ENCODE measurements around the gene FNDC3A.
"Not testable (repeated sequence)": the region's sequence is repeated elsewhere in the genome, so short reads cannot be mapped to it uniquely, and the experiment has no call there.

Gene FNDC3A

GRCh38 chr13:49100637-49101570, 125.2 kb downstream of the FNDC3A start:
- Histone ChIP-seq H3K36me3 (ENCODE audit: control insufficient read depth in 5 of 5, insufficient read depth in 5 of 5, low read length in 5 of 5) (no peaks in the 10 kb centered on the region), H3K27me3 (ENCODE audit: control insufficient read depth in 5 of 5, insufficient read depth in 4 of 5, low read length in 5 of 5) (no peaks in the 10 kb centered on the region), H3K9me3 (ENCODE audit: control insufficient read depth in 5 of 5, low read length in 5 of 5) (no peaks in the 10 kb centered on the region), H3K9ac (ENCODE audit: low read length in 5 of 5) (no peak overlapping the region), H3K4me1 (ENCODE audit: control insufficient read depth in 5 of 5, insufficient read depth in 5 of 5, low read length in 5 of 5) (peaks cover 0 to 23% (median 0%) of the 10 kb centered on the region in 5 donors), H3K27ac (ENCODE audit: low read depth, low read length) (no peak overlapping the region), H3K4me3 (ENCODE audit: low read depth in 1 of 5, low read length in 5 of 5) (no peak overlapping the region)

DNA sequence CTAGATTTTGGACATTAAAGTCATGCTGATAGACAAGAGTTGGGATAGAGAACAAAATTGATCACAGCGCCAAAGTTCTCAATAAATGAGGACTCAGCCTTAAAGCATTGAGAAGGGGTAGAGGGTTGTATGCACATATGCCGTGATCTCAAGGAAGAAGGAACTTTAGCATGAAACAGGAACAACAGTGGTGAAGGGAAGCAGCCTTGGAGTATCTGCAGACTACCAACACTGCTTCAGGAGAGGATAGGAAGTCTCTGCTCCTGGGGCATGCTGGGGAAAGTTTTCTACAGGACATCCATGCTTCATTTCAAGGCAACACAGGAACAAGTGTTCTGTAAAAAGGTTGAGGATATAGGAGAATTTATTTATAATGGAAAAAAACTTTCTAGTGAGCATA, 132.5 kb downstream of the FNDC3A start:
- H3K9me3 ChIP-seq (ENCODE audit: control insufficient read depth in 5 of 5, low read length in 5 of 5): no peaks in the 10 kb centered on the region
- H3K27ac ChIP-seq (ENCODE audit: low read depth, low read length): no peak overlapping the region
- no peak overlapping the region for H3K9ac ChIP-seq (ENCODE audit: low read length in 5 of 5)
- no peaks in the 10 kb centered on the region for H3K36me3 ChIP-seq (ENCODE audit: control insufficient read depth in 5 of 5, insufficient read depth in 5 of 5, low read length in 5 of 5)
- H3K4me3 ChIP-seq (ENCODE audit: low read depth in 1 of 5, low read length in 5 of 5): no peak overlapping the region
- H3K27me3 ChIP-seq (ENCODE audit: control insufficient read depth in 5 of 5, insufficient read depth in 4 of 5, low read length in 5 of 5): no peaks in the 10 kb centered on the region
- H3K4me1 ChIP-seq (ENCODE audit: control insufficient read depth in 5 of 5, insufficient read depth in 5 of 5, low read length in 5 of 5): peaks cover 0 to 29% (median 19%) of the 10 kb centered on the region in 5 donors

GRCh38 chr13:49110122-49110912, 134.6 kb downstream of the FNDC3A start:
- Histone ChIP-seq H3K9ac (ENCODE audit: low read length in 5 of 5) (peak overlapping the region; percentile 71 to 86 (median 81)), H3K27me3 (ENCODE audit: control insufficient read depth in 5 of 5, insufficient read depth in 4 of 5, low read length in 5 of 5) (no peaks in the 10 kb centered on the region), H3K27ac (ENCODE audit: low read depth, low read length) (peak overlapping the region; percentile 71), H3K36me3 (ENCODE audit: control insufficient read depth in 5 of 5, insufficient read depth in 5 of 5, low read length in 5 of 5) (peaks cover under 1 to 3% (median 3%) of the 10 kb centered on the region in 5 donors), H3K4me3 (ENCODE audit: low read depth in 1 of 5, low read length in 5 of 5) (peak overlapping the region; percentile 77 to 98 (median 80)), H3K9me3 (ENCODE audit: control insufficient read depth in 5 of 5, low read length in 5 of 5) (no peaks in the 10 kb centered on the region), H3K4me1 (ENCODE audit: control insufficient read depth in 5 of 5, insufficient read depth in 5 of 5, low read length in 5 of 5) (peaks cover 0 to 33% (median 22%) of the 10 kb centered on the region in 5 donors)

- Histone ChIP-seq H3K36me3 (ENCODE audit: control insufficient read depth in 5 of 5, insufficient read depth in 5 of 5, low read length in 5 of 5) (peaks cover 6 to 9% (median 8%) of the 10 kb centered on the region in 5 donors), H3K27me3 (ENCODE audit: control insufficient read depth in 5 of 5, insufficient read depth in 4 of 5, low read length in 5 of 5) (no peaks in the 10 kb centered on the region), H3K9me3 (ENCODE audit: control insufficient read depth in 5 of 5, low read length in 5 of 5) (no peaks in the 10 kb centered on the region), H3K27ac (ENCODE audit: low read depth, low read length) (no peak overlapping the region), H3K4me1 (ENCODE audit: control insufficient read depth in 5 of 5, insufficient read depth in 5 of 5, low read length in 5 of 5) (peaks cover 0 to 33% (median 22%) of the 10 kb centered on the region in 5 donors), H3K9ac (ENCODE audit: low read length in 5 of 5) (peak overlapping the region; percentile 71 to 86 (median 81)), H3K4me3 (ENCODE audit: low read depth in 1 of 5, low read length in 5 of 5) (peak overlapping the region; percentile 77 to 98 (median 80))
Observed at GRCh38 chr13:49110913-49111170, 135.1 kb downstream of the FNDC3A start.

- Histone ChIP-seq H3K9ac (ENCODE audit: low read length in 5 of 5) (no peak overlapping the region), H3K36me3 (ENCODE audit: control insufficient read depth in 5 of 5, insufficient read depth in 5 of 5, low read length in 5 of 5) (peaks cover 12 to 22% (median 19%) of the 10 kb centered on the region in 5 donors), H3K27me3 (ENCODE audit: control insufficient read depth in 5 of 5, insufficient read depth in 4 of 5, low read length in 5 of 5) (no peaks in the 10 kb centered on the region), H3K27ac (ENCODE audit: low read depth, low read length) (no peak overlapping the region), H3K4me1 (ENCODE audit: control insufficient read depth in 5 of 5, insufficient read depth in 5 of 5, low read length in 5 of 5) (peaks cover 0 to 33% (median 22%) of the 10 kb centered on the region in 5 donors), H3K4me3 (ENCODE audit: low read depth in 1 of 5, low read length in 5 of 5) (no peak overlapping the region), H3K9me3 (ENCODE audit: control insufficient read depth in 5 of 5, low read length in 5 of 5) (no peaks in the 10 kb centered on the region)
Observed at GRCh38 chr13:49112782-49113525, 137.2 kb downstream of the FNDC3A start.

DNA sequence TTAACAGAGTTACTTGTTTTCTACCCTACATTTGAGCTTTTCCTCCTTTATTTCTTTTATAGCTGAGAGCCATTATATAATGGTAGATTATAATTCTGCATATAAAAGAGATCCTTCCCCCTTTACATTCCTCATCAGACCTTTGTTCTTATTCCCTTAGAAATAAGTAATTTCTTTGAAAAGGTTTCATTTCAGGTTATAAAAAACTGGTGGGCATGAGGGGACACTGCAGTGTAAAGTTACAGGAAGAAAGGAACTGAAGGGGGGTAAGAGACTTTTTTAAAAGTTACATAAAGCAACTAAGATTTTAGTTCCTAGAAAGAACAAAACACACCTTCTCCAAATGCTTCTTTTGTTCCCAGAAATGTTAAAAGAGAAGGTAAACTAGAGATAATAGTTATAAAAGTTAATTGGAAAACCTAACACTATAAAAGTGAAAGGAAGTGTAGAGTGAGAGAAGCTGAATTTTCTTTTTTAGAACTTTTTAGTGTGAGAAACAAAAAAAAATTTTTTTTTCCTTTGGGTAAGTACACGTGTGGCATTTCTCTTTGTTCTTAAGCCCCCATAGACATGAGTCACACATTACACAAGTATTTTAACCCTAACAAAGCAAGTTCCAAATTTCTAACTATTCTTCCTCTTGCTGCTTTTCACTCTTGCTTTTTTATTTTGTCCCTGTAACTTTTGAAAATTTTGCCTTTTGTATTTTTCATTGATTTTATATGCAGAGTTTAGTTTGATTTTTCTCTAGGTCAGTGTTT, 138.0 kb downstream of the FNDC3A start:
- H3K4me1 ChIP-seq (ENCODE audit: control insufficient read depth in 5 of 5, insufficient read depth in 5 of 5, low read length in 5 of 5): peaks cover 0 to 31% (median 22%) of the 10 kb centered on the region in 5 donors
- H3K27ac ChIP-seq (ENCODE audit: low read depth, low read length): no peak overlapping the region
- H3K36me3 ChIP-seq (ENCODE audit: control insufficient read depth in 5 of 5, insufficient read depth in 5 of 5, low read length in 5 of 5): peaks cover 16 to 28% (median 23%) of the 10 kb centered on the region in 5 donors
- H3K27me3 ChIP-seq (ENCODE audit: control insufficient read depth in 5 of 5, insufficient read depth in 4 of 5, low read length in 5 of 5): no peaks in the 10 kb centered on the region
- H3K9me3 ChIP-seq (ENCODE audit: control insufficient read depth in 5 of 5, low read length in 5 of 5): no peaks in the 10 kb centered on the region
- H3K9ac ChIP-seq (ENCODE audit: low read length in 5 of 5): no peak overlapping the region
- no peak overlapping the region for H3K4me3 ChIP-seq (ENCODE audit: low read depth in 1 of 5, low read length in 5 of 5)

DNA sequence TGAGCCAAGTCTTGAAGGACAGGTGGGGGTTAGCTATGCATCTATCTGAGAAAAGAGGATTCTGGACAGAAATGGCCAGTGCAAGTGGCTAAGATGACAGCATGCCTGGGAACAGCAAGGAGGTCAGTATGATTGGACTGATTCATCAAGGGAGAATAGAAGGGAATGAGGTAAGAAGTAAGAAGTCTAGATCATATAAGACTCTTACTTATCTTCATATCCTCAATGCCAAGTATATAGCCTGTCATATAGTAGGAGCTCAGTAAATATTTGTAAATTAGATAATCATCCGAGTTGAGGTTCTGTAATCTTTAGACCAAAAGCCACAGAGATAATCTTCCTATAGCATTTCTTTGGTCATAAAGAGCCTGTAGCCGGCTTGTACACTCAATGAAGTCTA, 141.2 kb downstream of the FNDC3A start:
- peaks cover 22 to 36% (median 30%) of the 10 kb centered on the region in 5 donors for H3K36me3 ChIP-seq (ENCODE audit: control insufficient read depth in 5 of 5, insufficient read depth in 5 of 5, low read length in 5 of 5)
- no peak overlapping the region for H3K4me3 ChIP-seq (ENCODE audit: low read depth in 1 of 5, low read length in 5 of 5)

GRCh38 chr13:49118455-49118854, 142.7 kb downstream of the FNDC3A start:
- peaks cover 22 to 36% (median 30%) of the 10 kb centered on the region in 5 donors for H3K36me3 ChIP-seq (ENCODE audit: control insufficient read depth in 5 of 5, insufficient read depth in 5 of 5, low read length in 5 of 5)
- not testable (repeated sequence) for H3K27me3 ChIP-seq (ENCODE audit: control insufficient read depth in 5 of 5, insufficient read depth in 4 of 5, low read length in 5 of 5); H3K9ac ChIP-seq (ENCODE audit: low read length in 5 of 5); H3K9me3 ChIP-seq (ENCODE audit: control insufficient read depth in 5 of 5, low read length in 5 of 5); H3K4me1 ChIP-seq (ENCODE audit: control insufficient read depth in 5 of 5, insufficient read depth in 5 of 5, low read length in 5 of 5); H3K27ac ChIP-seq (ENCODE audit: low read depth, low read length); H3K4me3 ChIP-seq (ENCODE audit: low read depth in 1 of 5, low read length in 5 of 5)

More for the DNA sequence above, 141.2 kb downstream of the FNDC3A start:
- Histone ChIP-seq H3K9ac (ENCODE audit: low read length in 5 of 5) (no peak overlapping the region), H3K9me3 (ENCODE audit: control insufficient read depth in 5 of 5, low read length in 5 of 5) (no peaks in the 10 kb centered on the region), H3K27me3 (ENCODE audit: control insufficient read depth in 5 of 5, insufficient read depth in 4 of 5, low read length in 5 of 5) (no peaks in the 10 kb centered on the region), H3K4me1 (ENCODE audit: control insufficient read depth in 5 of 5, insufficient read depth in 5 of 5, low read length in 5 of 5) (peaks cover 0 to 16% (median 10%) of the 10 kb centered on the region in 5 donors), H3K27ac (ENCODE audit: low read depth, low read length) (no peak overlapping the region)

GRCh38 chr13:49124693-49125304, 149.1 kb downstream of the FNDC3A start:
- no peaks in the 10 kb centered on the region for H3K36me3 ChIP-seq (ENCODE audit: control insufficient read depth in 5 of 5, insufficient read depth in 5 of 5, low read length in 5 of 5)
- H3K4me3 ChIP-seq (ENCODE audit: low read depth in 1 of 5, low read length in 5 of 5): no peak overlapping the region
- no peak overlapping the region for H3K27ac ChIP-seq (ENCODE audit: low read depth, low read length)

More at GRCh38 chr13:49124693-49125304, 149.1 kb downstream of the FNDC3A start:
- H3K9ac ChIP-seq (ENCODE audit: low read length in 5 of 5): no peak overlapping the region
- H3K4me1 ChIP-seq (ENCODE audit: control insufficient read depth in 5 of 5, insufficient read depth in 5 of 5, low read length in 5 of 5): no peaks in the 10 kb centered on the region
- no peaks in the 10 kb centered on the region for H3K9me3 ChIP-seq (ENCODE audit: control insufficient read depth in 5 of 5, low read length in 5 of 5)
- H3K27me3 ChIP-seq (ENCODE audit: control insufficient read depth in 5 of 5, insufficient read depth in 4 of 5, low read length in 5 of 5): no peaks in the 10 kb centered on the region

All from subcutaneous abdominal adipose tissue (tissue), 5 donors.